Stimulated activated CD8-positive, alpha-beta memory T cell treated with anti-CD3 and anti-CD28 coated beads, Interleukin-7, amount 100 ng/mL, for 48 hours (primary cell): ENCODE data around the gene ZSCAN26.

Experiments
- DNase-seq, 2 donors: peaks; one replicate each; pipeline ENCODE4 v3.0.0-alpha.2; 2020; ENCODE audit warnings: low read depth in 1 of 2; ENCODE audit errors: extremely low read depth in 1 of 2

The ZSCAN26 gene

GRCh38 chr6:28266962-28267694, at the start of gene ZSCAN26:
Gene ZSCAN26, plus strand, starts transcription at chr6:28267143. Its CDS starts 4,777 bp downstream, at chr6:28271920.
- DNase-seq: peak; percentile 54 to 76

GRCh38 chr6:28217890-28218289, 49.1 kb upstream of the ZSCAN26 start:
- DNase-seq: no peak

GRCh38 chr6:28218312-28219248, 48.4 kb upstream of the ZSCAN26 start:
- no peak for DNase-seq

DNA sequence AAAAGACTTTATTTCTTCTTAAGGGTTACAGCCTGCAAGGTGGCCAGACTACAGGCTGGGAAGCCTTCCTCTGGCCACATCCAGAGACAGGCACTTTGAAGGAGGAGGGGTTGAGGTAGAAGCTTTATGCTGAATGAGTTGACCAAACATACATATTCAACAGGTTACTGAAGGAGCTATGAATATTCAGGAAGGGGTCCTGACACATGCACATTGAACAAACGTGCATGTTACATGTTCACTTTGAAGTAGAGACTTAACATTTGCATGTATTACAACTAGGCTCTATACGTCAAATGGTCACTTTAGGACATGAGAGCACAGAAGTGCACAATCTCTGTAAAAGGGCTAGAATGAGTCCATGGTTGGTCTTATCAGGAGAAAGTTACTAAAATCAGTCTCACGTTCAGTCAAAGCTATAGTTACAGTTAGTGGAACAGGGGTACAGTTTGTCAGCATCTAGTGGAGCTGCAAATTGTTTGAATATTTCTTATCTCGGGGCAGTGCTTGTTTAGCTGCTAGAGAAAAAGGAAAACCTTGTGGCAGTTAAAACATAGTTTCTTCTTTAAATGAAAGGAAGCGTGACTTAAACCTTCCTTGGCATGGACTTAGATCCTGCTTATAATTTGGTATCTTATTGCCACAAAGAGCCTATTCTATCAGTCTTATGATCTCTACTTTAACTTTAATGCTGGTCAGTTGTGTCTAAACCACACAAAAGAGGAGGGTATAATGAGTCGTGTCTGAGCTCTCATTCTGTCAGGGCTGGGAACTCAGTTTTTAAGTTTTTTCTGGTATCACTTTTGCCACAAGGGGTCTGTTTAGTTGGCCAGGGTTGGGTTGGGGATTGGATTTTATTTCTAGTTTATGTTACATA, 46.4 kb upstream of the ZSCAN26 start:
- no peak for DNase-seq

GRCh38 chr6:28224131-28225055, 42.5 kb upstream of the ZSCAN26 start:
- DNase-seq: no peak

- peak in 1 of 2 donors; percentile 29 for DNase-seq
Observed at GRCh38 chr6:28225056-28225834, 41.7 kb upstream of the ZSCAN26 start, which contains the start of gene ZSCAN9. Gene ZSCAN9, plus strand, starts transcription at chr6:28225275. Its CDS starts 1,810 bp downstream, at chr6:28227085.

DNA sequence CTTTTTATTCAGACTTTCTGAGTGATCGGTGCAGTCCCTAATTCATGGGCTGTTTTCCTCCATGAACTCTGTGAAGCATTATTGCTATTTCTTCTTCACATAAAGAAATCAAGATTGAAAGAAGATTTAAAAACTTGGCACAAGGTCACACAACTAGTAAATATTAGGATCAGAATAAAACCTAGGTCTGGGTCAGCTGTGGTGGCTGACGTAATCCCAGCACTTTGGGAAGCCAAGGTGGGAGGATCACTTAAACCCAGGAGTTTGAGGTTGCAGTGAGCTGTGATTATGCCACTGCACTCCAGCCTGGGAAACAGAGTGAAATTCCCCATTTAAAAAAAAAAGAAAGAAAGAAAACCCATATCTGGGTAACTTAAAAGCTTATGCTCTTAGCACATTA, 40.5 kb upstream of the ZSCAN26 start:
- DNase-seq: no peak

- no peak for DNase-seq
Observed at GRCh38 chr6:28232785-28233184, 34.2 kb upstream of the ZSCAN26 start.

DNA sequence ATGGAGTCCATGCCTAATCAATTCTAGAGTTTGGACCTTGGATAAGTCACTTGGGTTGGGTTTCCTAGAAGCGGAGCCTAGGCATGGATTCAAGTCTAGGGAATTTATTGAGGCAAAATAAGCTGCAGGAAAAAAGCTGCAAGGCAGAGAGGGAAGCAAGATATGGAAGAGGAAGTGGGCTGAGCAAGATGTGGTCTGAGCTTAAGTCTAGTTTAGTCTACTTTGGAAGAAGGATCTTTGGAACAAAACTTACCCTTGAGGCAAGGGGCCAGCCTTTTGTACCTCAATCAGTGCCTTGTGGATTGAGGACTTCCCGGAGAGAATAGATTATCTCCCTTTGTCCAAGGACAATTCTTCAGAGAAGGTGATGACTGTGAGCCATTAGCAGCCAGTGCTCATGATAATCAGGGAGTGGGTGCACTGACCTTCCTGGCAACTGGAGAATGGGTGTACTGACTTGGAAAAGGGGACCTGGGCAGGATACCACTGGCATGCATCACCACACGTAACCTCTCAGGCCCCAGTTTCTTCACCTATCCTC, 31.0 kb upstream of the ZSCAN26 start:
- DNase-seq: no peak

- DNase-seq: no peak
Observed at GRCh38 chr6:28239636-28240035, 27.3 kb upstream of the ZSCAN26 start.

GRCh38 chr6:28240471-28240870, 26.5 kb upstream of the ZSCAN26 start:
- no peak for DNase-seq

DNA sequence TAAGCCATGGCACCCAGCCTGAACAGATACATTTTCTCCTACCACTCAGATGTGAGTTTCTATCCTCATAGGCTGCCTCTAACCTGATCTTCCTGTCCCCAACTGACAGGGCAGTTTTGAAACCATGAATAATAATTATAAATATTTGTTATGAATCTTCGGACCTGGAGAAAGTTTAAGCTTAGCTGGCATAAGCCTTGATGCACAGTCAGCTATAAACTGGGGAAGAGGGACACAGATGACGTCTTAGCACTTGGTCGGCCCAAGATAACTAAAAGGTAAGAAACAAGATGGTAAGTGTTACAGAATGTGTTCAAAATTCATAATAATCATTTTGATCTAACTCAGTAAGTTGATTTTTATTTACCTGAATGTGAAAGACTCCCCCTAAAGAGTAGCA, 23.0 kb upstream of the ZSCAN26 start:
- DNase-seq: no peak

- DNase-seq: no peak
Observed at GRCh38 chr6:28245206-28245941, 21.6 kb upstream of the ZSCAN26 start.

GRCh38 chr6:28248916-28249315, 18.0 kb upstream of the ZSCAN26 start:
- DNase-seq: no peak

DNA sequence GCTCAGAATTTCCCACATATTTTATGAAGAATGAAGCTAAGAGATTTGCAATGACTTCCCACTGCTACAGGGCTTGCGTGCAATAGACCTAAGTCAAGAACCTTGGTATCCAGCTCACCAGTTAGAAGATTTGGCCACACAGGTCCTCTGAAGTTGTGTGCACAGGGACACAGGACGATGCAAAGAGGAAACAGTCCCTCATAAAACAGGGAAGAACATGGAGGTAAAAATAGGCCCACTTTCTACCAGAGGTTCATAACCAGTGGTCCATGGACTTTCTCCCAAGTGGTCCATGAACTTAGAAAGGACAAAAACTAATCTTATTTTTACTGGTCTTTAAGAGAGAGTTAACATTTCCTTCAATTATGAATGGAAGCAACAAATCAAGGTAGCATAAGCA, 16.2 kb upstream of the ZSCAN26 start:
- DNase-seq: no peak

GRCh38 chr6:28251661-28252008, 15.3 kb upstream of the ZSCAN26 start:
- DNase-seq: peak in 1 of 2 donors; percentile 17

- DNase-seq: peak; percentile 46 to 74
Observed at GRCh38 chr6:28252009-28252975, 14.7 kb upstream of the ZSCAN26 start, which contains the start of gene ZKSCAN4. Gene ZKSCAN4, minus strand, starts transcription at chr6:28252269. Its CDS starts 289 bp downstream, at chr6:28251980.
